Smooth muscle cell of the brain vasculature (primary cell): ENCODE measurements around the gene HABP4.

ENCODE experiments used
- DNase-seq: peaks from one replicate; pipeline ENCODE4 v3.0.0-alpha.2; 2012; ENCODE audit warnings: low read depth, low spot score

HABP4 gene

DNA sequence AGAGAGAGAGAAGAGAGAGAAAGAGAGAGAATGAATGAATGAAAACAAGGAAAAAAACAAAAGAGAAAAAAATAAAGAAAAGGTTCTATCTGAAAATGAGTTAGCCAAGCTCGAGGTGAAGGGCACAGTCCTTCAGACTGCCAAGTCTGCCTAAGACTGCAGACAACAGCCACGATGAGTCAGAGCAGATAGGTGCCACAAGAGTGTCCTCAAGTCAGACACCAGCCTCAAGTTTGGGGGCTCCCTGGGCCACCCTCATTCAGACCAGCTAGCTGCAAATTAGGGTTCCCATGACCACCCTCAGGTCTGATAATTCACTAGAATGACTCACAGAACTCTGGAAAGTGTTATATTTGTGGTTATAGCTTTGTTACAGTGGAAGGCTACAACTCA, 13.9 kb upstream of the HABP4 start:
- no peak for DNase-seq

GRCh38 chr9:96436456-96437126, 13.4 kb upstream of the HABP4 start:
- DNase-seq: no peak

GRCh38 chr9:96437454-96437853, 12.5 kb upstream of the HABP4 start:
- no peak for DNase-seq

DNA sequence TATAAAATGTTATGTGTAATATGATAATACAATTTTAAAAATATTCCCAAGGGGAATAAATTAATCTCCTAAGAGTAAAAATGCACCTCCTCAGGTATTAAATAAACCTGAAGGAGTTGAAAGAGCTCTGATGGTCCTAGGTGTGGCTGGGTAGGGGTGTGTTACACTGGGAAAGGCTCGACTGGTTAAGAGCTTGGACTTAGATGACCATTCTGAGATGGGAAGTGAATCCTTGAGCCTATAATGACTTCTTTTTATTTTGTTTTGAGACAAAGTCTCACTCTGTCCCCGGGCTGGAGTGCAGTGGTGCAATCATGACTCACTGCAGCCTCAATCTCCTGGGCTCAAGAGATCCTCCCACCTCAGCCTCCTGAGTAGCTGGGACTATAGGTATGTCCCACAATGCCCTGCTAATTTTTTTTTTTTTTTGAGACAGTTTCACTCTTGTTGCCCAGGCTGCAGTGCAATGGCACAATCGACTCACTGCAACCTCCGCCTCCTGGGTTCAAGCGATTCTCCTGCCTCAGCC, 9.2 kb upstream of the HABP4 start:
- no peak for DNase-seq

DNA sequence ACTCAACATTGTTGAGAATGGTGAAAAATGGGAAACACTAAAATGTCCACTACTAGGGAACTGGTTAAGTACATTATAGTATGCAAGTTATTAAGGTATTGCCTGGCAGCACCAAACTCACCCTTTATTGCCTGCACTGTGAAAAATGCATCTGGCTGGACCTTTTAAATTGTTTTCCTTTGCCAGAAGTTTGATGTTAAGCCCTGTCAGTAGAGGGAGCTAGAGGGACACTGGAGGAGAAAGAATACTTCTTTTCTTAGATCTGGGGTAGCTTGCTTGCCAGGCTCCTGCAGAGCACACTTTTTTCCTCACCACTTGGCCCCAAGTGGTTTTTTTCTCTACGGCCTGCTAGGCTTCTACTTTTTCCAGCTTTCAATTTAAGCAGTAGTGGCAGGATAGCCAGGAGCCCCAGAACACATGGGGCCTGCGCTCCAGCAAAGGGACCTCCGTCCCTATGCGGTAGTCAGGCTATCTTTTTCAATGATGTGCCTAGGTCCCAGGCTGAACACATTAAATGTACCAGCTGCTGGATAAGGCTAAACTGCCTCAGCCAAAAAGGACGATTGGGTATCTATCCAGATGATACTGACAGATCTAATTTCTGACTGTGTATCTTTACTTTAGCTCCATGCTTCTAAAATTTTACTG, 8.0 kb upstream of the HABP4 start:
- DNase-seq: no peak

- DNase-seq: no peak
These were observed 7.5 kb upstream of the HABP4 start for GRCh38 chr9:96442491-96442890.

GRCh38 chr9:96447406-96447805, 2.6 kb upstream of the HABP4 start:
- DNase-seq: no peak

DNA sequence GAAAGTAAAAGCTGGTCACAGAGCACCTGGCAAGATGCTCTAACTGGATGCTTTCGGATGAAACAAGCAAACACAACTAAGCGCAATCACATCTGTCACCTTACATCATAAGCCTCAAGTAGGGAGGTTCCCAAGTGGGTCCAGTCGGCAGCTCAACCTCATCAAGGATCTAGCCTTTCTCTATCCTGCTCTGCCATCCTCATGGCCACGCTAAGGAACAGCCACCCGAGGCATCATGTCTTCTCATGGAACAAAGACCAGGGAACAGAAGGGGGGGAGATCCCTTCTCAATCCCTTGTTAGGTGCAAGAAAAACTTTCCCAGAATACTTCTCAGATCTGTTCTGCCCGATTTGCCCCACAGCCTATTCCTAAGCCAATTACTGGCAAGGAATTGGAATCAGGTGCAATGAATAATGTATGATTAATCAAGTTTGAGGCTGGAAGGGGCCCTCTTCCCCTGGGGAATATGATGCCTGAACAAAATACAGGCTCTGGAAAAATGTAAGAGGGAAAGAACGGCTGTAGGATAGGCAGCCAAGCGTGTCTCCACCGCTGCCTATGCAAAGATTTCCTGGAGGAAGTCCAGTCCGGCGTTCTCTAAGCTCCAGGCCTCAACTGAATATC, 1.3 kb upstream of the HABP4 start:
- no peak for DNase-seq

DNA sequence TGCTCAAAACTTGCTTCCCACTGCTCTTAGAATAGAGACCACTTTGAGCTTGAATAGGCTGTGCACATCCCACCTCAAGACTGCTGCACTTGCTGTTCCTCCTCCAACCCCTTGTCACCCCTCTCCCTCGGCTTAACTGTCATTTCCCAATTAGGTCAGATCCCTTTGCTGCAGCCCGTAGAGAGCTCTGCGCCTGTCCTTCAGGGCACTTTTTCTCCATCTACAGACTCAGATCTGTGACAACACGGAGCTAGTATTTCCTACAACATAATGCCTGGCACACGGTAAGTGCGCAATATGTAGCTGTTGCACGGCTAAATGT, 485 bp upstream of the HABP4 start:
- no peak for DNase-seq

DNA sequence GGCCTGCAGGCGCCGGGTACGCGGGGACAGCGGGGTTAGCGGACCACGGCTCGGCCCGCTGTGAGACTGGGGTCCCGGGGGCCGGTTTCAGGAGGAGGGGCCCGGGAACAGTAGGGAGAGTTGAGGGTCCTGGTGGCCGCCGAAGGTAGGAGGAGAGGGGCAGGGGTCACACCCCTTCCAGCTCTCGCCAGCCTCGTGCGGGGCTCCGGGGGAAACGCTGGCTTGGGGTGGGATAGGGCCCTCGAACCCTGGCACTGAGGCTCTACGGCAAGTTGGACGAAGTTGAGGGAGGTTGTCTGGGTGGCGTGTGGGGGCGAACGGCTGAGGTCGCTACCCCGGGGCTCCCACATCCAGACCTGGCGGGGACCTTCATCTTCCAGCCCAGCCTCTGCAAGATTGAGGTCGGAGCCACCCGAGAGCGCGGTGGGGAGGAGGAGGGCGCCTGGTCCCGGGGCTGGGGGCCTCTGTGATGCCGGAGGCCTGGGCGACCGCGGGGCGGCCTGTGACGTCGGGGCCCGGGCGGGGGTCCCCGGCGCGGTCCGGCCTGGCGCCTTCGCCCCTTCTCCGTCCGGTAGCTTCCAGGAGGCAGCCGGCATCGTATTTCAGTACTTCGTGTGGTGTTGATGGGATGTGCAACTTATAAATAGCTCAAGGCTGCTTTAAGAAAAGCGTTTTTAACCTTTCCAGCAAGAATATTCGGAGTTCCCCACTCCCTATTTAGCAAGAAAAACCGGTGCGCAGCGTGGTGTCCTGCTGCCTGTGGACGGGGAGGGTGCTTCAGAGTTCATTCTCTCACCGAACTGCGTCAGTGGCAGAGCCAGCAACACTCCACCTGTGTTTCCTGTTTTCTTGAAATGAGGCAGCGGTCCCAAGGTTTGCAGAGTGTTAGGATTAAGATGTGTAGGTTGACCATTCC, 902 bp downstream of the HABP4 start:
- peak; percentile 28 for DNase-seq

DNA sequence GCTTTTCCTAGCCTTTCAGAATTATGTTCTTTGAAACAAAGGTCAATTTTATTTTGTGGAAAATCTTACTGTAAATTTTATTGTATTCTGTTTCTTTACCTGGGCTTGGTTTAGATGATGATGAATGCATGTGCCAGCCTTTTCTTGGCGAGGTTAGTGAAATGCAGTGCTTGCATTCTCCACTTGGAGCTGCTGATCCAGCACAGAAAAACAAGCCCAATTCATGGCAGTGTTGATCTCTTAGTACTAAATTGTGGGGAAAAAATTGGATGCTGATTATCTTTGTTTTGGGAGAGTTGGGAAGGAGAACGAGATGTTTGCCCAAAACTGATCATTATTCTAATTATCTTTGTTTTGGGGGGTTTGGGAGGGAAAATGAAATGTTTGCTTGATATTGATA, 3.7 kb downstream of the HABP4 start:
- DNase-seq: no peak

- no peak for DNase-seq
These were observed 7.3 kb downstream of the HABP4 start for GRCh38 chr9:96457266-96457665.

- no peak for DNase-seq
These were observed 8.3 kb downstream of the HABP4 start for GRCh38 chr9:96458226-96458625.

DNA sequence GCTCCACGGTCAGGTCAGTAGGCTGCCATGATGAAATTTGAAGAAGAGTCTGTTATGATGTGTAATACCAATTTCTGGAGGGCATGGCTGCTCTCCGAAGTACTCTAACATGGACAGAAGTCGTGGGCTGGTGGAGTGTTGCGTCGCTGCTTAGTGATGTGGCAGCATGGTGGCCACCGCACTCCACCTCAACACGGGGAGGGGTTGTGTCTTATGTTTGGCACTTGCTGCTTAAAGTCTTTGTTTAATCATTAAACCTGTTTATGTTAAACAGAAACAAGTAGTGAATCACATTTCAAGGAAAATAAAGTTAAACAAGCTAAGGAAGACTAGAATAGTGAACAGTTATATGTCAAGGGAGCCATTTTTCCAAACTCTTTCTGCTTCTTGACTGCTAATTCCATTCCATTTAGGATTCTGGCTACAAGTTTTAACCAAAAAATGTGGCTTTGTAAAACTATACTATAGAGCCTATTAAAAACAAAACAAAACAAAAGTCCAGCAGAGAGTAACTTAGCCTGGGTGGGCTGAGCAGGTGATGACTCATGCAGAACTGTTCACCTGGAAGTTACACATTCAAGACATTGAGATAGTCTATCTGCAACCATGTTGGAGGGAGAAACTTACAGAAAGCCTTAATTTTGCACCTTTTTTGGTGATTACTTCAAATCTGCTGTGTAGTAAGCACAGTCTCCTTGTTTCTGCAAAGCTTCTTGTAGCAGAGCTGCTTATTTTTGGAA, 9.5 kb downstream of the HABP4 start:
- DNase-seq: no peak

DNA sequence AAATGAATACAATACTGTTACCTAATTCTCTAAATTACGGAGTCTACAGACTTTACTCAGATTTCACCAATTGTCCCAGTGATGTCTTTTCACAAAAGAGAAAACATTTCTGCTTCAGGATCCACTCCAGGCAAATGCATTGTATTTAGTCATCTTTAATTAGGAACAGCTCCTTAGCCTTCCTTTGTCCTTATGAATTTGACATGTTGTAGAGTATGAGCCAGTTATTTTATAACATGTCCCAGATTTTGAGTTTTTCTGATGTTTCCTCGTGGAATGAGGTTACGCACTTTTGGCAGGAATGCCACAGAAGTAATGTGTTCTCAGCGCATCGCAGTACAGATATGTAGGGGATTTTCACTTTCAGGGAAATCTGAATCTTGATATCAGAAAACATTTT, 10.5 kb downstream of the HABP4 start:
- no peak for DNase-seq

DNA sequence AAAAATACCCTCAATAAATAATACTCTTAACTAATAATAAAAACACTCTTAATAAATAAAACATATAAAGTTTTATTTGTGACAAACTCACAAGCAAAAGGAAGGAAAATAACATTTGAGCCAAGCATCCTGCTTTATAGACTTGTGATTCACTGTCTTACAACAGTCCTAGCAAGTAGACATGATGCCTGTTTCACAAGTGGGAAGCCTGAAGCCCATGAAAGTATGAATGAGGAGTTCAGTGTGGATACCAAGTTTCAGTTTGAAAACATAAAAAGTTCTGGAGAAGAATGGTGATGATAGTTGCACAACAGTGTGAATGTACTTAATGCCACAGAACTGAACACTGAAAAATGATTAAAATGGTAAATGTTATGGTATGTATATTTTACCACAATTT, 10.9 kb downstream of the HABP4 start:
- no peak for DNase-seq

DNA sequence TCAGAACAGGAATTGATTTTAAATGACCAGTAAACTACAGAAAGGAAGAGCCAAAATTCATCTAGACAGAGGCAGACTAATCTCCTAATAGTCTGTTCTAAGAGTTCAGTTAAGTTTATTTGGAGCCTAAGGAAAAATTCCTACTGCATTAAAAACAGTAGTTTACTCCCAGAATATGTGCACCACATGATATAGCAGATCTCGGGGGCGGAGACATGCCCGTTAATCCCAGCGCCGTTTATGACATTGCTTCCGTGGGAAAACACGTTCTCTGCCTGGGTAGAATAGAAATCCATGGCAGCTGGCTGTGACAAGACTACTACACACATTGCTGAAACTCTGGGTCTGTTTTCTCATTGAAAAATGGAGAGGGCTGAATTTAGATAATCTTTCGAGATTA, 11.4 kb downstream of the HABP4 start:
- DNase-seq: no peak

DNA sequence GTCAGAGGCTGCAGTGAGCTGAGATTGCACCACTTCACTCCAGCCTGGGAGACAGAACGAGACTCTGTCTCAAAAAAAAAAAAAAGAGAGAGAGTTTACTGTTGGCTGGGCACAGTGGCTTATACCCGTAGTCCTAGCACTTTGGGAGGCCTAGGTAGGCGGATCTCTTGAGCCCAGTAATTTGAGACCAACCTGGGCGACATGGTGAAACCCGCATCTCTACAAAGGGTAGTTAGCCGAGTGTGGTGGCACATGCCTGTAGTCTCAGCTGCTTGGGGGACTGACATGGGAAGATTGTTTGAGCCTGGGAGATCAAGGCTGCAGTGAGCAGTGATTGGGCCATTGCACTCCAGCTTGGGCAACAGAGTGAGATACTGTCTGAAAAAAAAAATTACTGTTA, 12.6 kb downstream of the HABP4 start:
- no peak for DNase-seq

GRCh38 chr9:96464426-96464825, 14.5 kb downstream of the HABP4 start:
- no peak for DNase-seq

DNA sequence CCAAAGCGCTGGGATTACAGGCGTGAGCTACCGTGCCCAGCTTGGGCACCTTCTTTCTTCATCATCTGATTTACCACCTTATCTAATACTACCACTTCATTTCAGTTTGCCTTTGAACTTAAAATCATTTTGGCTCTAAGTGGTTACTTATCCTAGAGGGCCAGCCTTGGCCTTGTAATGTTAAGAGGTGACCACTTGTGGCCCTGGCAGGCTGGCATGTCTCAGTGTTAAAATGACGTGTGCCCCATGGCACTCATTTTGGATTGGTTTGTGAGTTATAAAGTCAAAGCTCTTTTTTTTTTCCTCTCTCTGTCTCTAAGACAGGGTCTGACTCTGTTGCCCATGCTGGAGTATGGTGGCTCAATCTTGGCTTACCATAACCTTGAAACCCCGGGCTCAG, 17.8 kb downstream of the HABP4 start:
- no peak for DNase-seq

GRCh38 chr9:96476013-96476412, 26.0 kb downstream of the HABP4 start:
- DNase-seq: no peak
